Tibial artery (tissue), 4 donors: Measurements from ENCODE around the gene RPTOR.
A peak's percentile ranks its signal among the peaks of the same experiment; 100 is the strongest.

ENCODE experiments used
- DNase-seq, 2 donors: peaks; one replicate each; pipeline ENCODE4 v3.0.0-alpha.2; 2019
- H3K27ac ChIP-seq, 2 donors: fragments of 200-600 bp; sonication (generic) in 1 of 2; 1 replicate in 1 of 2; 2 replicates in 1 of 2; pipeline ENCODE4 v1.5.1; 2018 to 2019; ENCODE audit warnings: mild to moderate bottlenecking in 1 of 2
- H3K27me3 ChIP-seq, 2 donors: fragments of 200-600 bp; sonication (generic) in 1 of 2; one replicate each; pipeline versions ENCODE4 v1.5.1 to v1.6.0; 2016 to 2019
- H3K36me3 ChIP-seq, 3 donors: fragments of 200-600 bp; sonication (generic) in 2 of 3; one replicate each; pipeline ENCODE4 v1.5.1; 2016 to 2019; ENCODE audit warnings: mild to moderate bottlenecking in 2 of 3
- H3K4me1 ChIP-seq, 4 donors: fragments of 200-600 bp; sonication (generic) in 2 of 4; 1 replicate in 3 of 4; 2 replicates in 1 of 4; pipeline ENCODE4 v1.5.1; 2016 to 2019
- H3K4me3 ChIP-seq, 2 donors: fragments of 200-600 bp; sonication (generic) in 1 of 2; 1 replicate in 1 of 2; 2 replicates in 1 of 2; pipeline ENCODE4 v1.5.1; 2018 to 2019; ENCODE audit warnings: mild to moderate bottlenecking in 2 of 2
- H3K9me3 ChIP-seq, 3 donors: fragments of 200-600 bp; sonication (generic) in 1 of 3; one replicate each; pipeline ENCODE4 v1.5.1; 2016 to 2019
- CTCF ChIP-seq, 2 experiments: fragments of 200-600 bp in 1 of 2; fragments of 450-650 bp in 1 of 2; IDR thresholded peaks; one replicate each; pipeline ENCODE4 v1.5.1; 2017 to 2019; ENCODE audit warnings: antibody characterized with exemption in 2 of 2, mild to moderate bottlenecking in 1 of 2, moderate library complexity in 1 of 2
- intact Hi-C: fragments of 100-400 bp; cut with DNase I; formaldehyde crosslinking; loops from one replicate; pipeline ENCODE4 v1.15.0; 2023; ENCODE audit warnings: low total_unique reads

The RPTOR gene

GRCh38 chr17:80769516-80769915 lies 224.9 kb downstream of the RPTOR start:
- Histone ChIP-seq H3K4me1 (peaks cover 0 to 18% (median 12%) of the 10 kb centered on the region in 4 donors), H3K4me3 (no peak overlapping the region), H3K27ac (no peak overlapping the region), H3K27me3 (no peaks in the 10 kb centered on the region), H3K36me3 (peaks cover 0 to 6% (median 5%) of the 10 kb centered on the region in 3 donors), H3K9me3 (no peaks in the 10 kb centered on the region)
- DNase-seq, result no peak
- TF ChIP-seq CTCF (IDR thresholded peaks at IDR 0.05), result no peak
- intact Hi-C loops, result no loop called here

- Histone ChIP-seq H3K27ac (no peak overlapping the region), H3K4me3 (no peak overlapping the region), H3K4me1 (peaks cover 0 to 18% (median 12%) of the 10 kb centered on the region in 4 donors), H3K27me3 (no peaks in the 10 kb centered on the region), H3K36me3 (peaks cover 0 to 6% (median 5%) of the 10 kb centered on the region in 3 donors), H3K9me3 (no peaks in the 10 kb centered on the region)
- no peak for DNase-seq
- intact Hi-C loops, result no loop called here
- no peak for TF ChIP-seq CTCF (IDR thresholded peaks at IDR 0.05)
Observed at GRCh38 chr17:80769936-80770625, 225.4 kb downstream of the RPTOR start.

GRCh38 chr17:80770881-80771611 lies 226.4 kb downstream of the RPTOR start:
- DNase-seq, result no peak
- Histone ChIP-seq H3K9me3 (no peaks in the 10 kb centered on the region), H3K27ac (no peak overlapping the region), H3K4me1 (peaks cover 0 to 18% (median 12%) of the 10 kb centered on the region in 4 donors), H3K36me3 (peaks cover 0 to 6% (median 4%) of the 10 kb centered on the region in 3 donors), H3K4me3 (no peak overlapping the region), H3K27me3 (no peaks in the 10 kb centered on the region)
- TF ChIP-seq CTCF (IDR thresholded peaks at IDR 0.05), result no peak
- intact Hi-C loops, result no loop called here

GRCh38 chr17:80771612-80772005 lies 227.0 kb downstream of the RPTOR start:
- H3K4me3 ChIP-seq, result no peak overlapping the region
- intact Hi-C loops, result no loop called here
- no peak for DNase-seq

GRCh38 chr17:80772906-80773242 lies 228.2 kb downstream of the RPTOR start:
- peaks cover 0 to 18% (median 12%) of the 10 kb centered on the region in 4 donors for H3K4me1 ChIP-seq
- DNase-seq, result no peak
- no peaks in the 10 kb centered on the region for H3K27me3 ChIP-seq
- no peak for TF ChIP-seq CTCF (IDR thresholded peaks at IDR 0.05)
- no peak overlapping the region for H3K4me3 ChIP-seq
- H3K36me3 ChIP-seq, result peaks cover 0 to 12% (median 0%) of the 10 kb centered on the region in 3 donors
- H3K9me3 ChIP-seq, result no peaks in the 10 kb centered on the region
- intact Hi-C loops, result no loop called here
- peak overlapping the region; percentile 59 to 83 for H3K27ac ChIP-seq

More at GRCh38 chr17:80771612-80772005, 227.0 kb downstream of the RPTOR start:
- peaks cover 0 to 18% (median 12%) of the 10 kb centered on the region in 4 donors for H3K4me1 ChIP-seq
- no peak for TF ChIP-seq CTCF (IDR thresholded peaks at IDR 0.05)
- H3K9me3 ChIP-seq, result no peaks in the 10 kb centered on the region
- no peak overlapping the region for H3K27ac ChIP-seq
- peaks cover 0 to 8% (median 0%) of the 10 kb centered on the region in 3 donors for H3K36me3 ChIP-seq
- H3K27me3 ChIP-seq, result no peaks in the 10 kb centered on the region
